NCI-H2227 (cell line): ENCODE measurements around the gene TMEM239.
"Not testable (repeated sequence)": the region's sequence is repeated elsewhere in the genome, so short reads cannot be mapped to it uniquely, and the experiment has no call there.

ENCODE experiments used
- DNase-seq: peaks from one replicate; lab custom pipeline; 2025; ENCODE audit not compliant: unreplicated experiment; lab: John Stamatoyannopoulos, UW

TMEM239 gene

DNA sequence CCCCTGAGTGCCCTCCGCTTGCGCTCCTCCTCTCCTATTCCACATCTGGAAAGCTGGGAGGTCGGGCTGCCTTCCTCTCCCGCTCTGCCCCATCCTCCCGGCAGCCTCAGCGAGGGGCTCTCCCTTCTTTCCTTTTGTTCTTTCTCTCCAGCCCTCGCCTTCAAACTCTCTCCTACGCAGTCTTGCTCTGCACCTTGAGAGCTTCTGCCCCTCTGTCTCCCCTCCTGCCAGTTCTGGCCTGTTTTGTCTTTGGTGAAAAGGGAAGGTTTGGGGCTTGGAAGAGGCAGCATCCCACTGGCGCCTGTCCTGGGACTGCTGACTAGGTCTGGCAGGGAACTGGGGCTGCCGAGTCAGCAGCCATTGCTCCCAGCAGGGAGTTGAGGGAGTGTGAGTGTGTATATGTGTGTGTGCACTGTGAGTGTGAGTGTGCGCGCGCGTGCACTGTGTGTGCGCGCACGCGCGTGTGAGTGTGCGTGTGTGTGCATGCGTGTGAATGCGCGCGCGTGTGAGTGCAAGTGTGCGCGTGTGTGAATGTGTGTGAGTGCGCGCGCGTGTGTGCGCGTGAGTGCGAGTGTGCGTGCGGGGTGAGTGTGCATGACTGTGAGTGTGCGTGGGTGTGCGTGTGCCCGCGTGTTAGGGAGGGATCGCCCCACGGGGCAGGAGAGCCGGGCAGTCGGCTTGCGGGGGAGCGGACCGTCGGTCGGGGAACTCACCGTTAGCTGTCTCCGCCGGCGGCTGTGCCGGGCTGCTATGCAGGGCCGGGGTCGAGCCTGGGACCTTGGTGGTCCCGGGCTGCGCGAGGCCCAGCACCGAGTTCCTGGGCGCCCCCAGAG lies 16.3 kb upstream of the TMEM239 start:
- peak; percentile 61 for DNase-seq

DNA sequence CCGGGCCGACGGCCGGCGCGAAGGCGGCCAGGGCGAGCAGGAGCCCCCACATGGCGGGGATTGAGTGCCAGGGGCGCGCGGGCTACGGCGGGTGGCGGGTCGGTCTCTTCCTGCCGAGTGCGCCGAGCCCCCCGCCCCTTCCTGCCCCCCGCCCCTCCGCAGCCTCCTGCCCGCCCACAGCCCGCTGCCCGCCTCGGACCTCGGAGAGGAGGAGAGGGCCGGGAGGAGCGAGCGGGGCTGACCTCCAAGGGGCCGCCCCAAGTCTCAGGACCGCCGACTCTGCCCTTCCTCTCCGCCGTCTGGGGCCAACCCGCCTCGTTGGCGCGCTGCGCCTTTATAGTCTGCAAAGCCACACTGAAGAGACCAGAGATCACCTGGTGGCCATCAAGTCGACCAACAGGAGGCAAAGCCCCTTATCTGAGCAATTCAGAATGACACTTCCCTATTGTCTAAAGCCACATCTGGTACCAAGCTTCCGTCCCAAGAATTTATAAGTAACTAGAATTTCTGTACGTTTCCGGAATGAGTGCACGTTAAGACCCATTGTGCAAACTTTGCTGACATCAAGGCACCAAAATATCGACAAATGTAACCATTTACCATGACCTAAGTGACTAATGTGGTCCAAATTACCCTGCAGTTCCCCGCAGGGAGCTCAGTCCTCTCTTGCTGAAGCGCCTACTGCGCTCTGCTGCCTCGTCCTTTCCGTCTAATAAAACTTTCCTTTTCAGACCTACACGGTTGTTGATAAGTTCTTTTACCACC lies 15.5 kb upstream of the TMEM239 start, which contains the start of gene CPXM1:
TSS of gene CPXM1 (minus strand) at position 107 of the 765 bp plus-strand sequence. CDS start at position 52, 55 bp downstream.
- DNase-seq, result peak; percentile 74

DNA sequence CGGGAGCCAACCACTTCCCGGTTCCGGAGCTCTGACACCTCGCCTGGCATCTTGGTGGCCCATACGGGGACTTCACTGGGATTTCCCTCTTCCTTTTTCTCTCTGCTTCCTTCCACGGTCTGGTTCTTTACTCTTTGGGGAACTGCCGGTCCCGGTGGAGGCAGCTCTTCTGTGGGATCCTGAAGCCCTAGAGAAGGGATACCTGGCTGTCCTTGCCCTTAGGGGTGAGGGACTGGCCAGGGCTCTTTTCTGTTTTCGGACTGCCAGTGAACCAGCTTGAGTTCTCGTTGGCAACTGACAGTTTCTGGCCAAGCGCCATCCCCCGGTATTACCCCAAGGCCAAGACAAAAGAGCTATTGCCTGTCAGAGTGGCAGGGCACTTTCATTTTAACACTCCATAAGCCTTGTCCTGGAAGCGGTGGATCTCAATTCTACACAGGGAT lies 14.9 kb upstream of the TMEM239 start:
- no peak for DNase-seq

DNA sequence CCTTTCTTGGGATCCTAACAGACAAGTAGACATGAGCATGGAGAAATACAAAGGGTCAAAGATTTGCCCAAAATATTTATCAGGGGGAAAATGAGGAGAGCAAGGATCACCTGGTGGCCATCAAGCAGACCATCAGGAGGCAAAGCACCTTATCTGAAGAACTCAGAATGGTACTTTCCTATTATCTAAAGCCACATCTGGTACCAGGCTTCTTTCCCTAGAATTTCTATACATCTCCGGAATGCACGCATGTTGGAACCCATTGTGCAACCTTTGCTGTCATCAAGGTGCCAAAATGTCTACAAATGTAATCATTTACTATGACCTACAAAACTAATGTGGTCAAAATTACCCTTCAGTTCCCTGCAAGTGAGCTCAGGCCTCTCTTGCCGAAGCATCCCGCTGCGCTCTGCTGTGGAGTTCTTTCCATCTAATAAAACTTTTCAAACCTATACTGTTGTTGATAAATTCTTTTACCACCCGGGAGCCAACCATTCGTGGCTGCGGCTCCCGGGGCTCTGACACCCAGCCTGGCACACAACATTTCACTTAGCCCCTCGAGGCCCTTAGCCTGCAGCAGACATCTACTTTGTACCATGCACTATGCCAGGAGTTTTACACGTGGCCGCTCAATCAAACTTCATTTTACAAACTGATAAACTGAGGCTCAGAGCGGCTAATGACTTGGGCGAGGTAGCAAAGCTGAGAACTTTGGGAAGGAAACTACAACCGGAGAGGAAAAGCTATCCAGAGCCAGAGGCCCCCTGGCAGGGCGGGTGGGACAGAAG lies 11.9 kb upstream of the TMEM239 start:
- DNase-seq, result no peak

DNA sequence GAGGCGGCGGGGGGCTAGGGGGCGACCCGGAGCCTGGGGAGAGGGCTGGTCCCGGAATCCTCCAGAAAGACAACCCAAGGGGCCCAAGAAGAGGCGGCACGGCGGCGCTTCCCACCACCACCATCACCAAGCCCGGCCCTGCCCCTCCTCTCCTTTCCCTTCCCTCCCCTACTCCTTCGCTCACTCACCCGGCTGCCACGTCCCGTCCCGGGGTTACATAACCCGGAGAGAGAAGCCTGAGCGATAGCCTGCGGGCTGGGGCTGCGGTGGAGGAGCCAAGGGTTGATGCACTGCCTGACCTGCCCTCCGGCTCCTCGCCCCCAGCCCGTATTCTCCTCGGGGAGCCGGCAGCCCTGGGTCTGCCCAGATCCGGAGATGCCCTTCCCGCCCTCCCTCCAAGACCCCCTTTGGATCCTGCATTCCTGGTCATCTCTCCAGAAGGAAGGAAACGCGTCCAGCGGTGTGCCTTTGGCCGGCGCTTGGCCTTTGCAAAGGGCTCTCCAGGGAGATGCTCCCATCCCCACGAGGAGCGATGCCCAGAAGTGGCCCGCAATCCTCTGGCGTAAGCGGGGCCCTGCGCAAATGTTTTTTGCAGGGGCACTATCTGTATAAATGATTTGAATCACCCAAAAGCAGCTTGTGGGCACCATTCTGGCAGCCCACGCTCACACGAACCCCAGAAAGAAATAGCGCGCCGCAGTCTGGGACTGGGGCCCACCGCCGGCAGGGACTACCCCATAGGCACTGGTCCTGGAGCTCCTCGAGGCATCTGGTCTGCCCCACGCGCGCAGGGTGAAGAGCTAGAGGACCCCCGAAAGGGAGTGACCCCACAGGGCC lies 11.1 kb upstream of the TMEM239 start:
- no peak for DNase-seq

DNA sequence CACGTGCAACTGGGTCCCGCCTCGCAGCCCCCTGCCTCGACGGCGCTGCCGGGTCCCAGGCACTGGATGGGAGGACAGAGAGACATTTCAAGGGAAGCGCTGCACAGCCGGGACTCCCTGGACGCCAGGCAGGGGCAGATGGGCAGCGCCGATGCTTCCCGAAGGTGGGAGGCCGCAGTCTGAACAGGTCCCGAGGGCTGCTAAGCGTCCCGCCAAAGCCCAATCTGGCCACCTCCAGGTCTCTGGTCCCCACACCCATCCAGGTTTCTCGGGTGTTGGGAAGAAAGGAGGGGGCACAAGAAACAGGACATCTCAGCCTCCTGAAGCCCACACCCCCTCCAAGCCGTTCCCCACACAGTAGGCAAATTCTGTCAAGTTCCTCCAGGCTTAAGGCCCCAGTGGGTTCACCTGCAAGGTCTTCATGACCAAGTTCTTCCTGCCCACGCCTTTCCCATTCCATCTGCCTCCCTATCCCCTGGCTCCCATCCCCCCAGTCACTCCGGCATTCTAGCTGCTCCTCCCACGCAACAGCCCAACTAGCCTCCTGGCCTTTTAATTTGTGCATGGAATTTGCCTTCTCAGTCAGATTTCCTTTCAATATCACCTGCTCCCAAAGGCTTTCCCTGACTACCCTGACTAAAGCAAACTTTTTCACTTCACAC lies 10.3 kb upstream of the TMEM239 start:
- no peak for DNase-seq

DNA sequence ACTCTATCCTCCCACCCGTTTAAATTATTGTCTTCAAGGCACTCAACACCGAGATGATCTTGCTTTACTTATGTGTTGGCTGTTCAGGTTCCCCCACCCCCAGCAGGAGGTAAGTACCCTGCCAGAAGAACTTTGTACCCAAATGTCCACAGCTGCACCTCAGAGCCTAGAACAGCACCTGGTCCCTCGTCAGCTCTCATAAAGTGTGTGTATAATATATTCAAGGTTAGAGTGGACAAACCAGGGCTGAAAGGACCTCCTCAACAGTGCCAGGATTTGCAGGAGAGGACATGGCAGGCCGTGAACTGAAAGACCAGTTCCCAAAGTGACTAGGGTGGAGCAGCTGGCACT lies 9.8 kb upstream of the TMEM239 start:
- no peak for DNase-seq

DNA sequence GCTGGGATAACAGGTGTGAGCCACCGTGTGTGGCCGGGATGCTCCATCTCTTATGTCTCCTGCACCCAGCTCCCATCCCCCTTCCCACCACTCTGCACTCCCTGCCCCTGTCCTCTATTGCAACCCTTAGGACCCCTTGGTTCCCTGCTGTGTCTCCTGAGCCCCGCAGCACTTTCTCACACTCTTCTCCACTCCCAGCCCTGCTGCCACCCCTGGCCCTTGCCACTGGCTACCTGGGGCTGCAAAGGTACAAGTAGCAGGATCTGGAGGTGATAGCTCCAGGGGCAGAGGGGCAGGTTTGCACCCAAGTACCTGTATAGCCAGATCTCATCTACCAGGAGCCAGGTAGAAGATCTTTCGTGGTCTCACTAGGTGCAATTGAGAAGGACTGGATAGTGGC lies 9.1 kb upstream of the TMEM239 start:
- DNase-seq, result no peak

DNA sequence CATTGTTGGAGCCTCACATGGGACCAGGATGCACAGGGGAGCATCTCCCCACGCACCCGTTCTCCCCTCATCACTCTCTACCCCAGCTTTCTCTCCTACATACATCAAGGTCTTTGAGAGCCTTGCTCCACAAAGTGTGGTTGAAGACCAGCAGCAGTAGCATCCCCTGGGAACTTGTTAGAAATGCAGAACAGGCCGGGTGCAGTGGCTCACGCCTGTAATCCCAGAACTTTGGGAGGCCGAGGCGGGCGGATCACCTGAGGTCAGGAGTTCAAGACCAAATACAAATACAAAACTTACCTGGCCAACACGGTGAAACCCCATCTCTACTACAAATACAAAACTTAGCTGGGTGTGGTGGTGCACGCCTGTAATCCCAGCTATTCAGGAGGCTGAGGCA lies 8.2 kb upstream of the TMEM239 start:
- not testable (repeated sequence) for DNase-seq

DNA sequence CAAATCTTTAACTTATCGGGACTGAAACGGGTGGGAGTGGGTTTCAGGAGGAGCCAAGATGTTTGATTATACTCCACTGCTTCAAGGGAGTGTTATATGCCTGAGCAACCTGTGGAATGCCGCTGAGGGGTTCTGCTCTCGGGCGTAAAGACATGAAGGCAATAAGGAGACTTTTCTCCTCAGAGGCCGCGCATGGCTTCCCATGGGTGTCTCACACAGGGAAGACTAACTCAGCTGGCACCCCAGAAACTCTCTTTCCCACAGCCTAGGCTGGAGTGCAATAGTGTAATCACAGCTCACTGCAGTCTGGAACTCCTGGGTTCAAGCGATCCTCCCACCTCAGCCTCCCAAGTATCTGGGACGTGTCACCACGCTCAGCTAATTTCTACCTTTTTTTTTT lies 6.5 kb upstream of the TMEM239 start:
- no peak for DNase-seq

DNA sequence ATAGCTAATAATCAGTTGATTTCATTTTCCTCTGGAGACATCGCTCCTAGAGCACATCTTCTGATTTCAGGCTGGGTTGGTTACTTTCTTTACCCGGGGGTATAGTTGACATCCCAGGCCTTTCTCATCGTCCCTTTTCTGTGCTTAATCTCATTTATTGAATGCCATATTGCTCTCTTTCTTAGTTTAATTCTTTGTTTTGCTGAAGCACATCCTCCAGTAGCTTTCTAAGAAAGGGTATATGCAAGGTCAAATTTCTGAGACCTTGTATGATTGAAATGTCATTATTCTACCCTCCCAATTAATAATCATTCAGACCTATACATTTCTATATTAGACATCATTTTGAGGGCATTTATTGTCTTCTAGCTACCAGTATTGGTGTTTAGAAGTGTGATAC lies 4.0 kb upstream of the TMEM239 start:
- DNase-seq, result no peak

DNA sequence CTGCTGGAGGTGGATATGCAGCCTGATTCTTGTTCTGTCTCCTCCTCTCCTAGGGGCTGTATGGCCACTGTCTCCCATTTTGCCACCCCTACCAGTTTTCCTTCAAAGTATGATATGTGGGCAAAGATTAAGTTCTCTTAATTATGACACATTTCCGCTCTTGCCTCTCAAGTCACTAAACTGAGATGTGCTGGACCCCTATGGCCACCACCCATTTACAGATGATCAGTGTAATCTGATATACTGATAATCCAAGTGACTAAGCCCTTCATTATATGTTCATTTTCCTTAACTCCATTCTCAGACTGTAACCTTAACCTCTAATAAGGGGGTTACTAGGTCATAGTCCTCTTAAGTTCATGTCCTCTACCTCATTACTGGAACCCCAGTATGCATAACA lies 2.1 kb upstream of the TMEM239 start:
- no peak for DNase-seq

DNA sequence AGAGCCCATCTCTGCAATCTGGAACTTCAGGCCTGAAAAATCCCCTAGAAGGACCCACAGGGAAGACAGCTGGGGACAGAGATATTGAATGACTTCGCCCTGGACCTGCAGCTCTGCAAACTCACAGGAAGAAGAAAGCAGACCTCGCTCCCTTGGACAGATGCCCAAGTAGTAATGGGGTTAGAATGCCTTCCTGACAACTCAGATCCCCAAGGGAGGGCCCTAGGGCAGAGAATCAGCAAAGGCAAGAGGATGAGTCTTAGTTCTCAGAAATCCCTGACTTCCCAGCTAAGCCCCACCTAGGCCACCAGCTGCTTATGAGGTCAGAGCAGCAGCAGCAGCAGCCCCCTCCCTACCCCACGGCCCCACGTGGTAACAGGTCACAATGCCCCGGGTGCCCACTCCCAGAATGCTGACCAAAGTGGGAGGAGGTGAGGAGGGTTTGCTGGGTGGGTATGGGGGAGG lies 1.5 kb upstream of the TMEM239 start, which contains the start of gene C20orf141:
TSS of gene C20orf141 (plus strand) at position 401 of the 465 bp plus-strand sequence. CDS start 198 bp downstream, outside the sequence.
- no peak for DNase-seq

DNA sequence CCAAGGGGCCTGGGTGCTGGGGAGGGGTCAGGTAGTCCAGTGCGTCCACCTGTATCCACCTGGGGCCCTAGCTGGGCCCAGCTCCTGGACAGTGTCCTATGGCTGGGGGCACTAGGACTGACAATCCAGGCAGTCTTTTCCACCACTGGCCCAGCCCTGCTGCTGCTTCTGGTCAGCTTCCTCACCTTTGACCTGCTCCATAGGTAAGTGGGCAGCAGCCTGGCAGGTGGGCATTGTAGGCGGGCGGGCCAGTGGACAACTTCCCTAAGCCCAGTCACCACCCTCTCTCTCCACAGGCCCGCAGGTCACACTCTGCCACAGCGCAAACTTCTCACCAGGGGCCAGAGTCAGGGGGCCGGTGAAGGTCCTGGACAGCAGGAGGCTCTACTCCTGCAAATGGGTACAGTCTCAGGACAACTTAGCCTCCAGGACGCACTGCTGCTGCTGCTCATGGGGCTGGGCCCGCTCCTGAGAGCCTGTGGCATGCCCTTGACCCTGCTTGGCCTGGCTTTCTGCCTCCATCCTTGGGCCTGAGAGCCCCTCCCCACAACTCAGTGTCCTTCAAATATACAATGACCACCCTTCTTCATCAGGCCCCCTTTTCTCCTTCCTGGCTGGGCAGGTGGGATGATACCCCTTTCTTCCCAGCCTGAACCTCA lies 793 bp upstream of the TMEM239 start:
- no peak for DNase-seq

DNA sequence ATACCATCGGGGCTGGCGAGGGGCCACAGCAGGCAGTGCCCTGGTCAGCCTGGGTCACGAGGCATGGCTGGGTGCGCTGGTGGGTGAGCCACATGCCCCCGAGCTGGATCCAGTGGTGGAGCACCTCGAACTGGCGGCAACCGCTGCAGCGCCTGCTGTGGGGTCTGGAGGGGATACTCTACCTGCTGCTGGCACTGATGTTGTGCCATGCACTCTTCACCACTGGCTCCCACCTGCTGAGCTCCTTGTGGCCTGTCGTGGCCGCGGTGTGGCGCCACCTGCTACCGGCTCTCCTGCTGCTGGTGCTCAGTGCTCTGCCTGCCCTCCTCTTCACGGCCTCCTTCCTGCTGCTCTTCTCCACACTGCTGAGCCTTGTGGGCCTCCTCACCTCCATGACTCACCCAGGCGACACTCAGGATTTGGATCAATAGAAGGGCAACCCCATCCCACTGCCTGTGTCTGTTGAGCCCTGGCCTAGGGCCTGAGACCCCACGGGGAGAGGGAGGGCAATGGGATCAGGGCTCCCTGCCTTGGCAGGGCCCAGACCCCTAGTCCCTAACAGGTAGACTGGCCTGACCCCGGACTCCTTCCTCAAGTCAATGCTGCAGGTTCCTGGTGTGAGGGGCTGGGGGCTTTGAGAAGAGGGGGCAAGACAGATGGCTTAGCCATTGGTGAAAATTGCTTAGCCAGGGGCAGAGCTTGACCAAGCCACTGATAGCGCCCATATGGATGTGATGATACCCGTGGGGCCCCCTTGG lies 598 bp downstream of the TMEM239 start:
- DNase-seq, result no peak

DNA sequence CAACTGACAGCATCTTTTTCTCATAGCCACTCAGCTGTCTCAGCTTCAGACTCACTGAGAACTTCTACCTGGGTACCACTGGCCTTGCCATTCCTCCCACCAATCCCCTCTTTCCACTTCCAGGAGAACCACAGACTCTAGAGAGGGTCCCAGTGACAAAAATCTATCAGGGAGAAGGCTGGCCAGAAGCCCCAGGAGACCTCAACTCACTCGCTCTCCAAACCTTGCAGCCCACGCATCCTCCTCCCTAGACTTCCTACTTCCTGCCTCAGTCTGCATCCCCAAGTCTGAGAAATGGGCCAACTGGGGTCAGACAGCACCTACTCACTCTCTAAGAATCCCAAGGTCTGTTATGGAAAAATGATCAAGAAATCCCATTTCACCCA lies 1.2 kb downstream of the TMEM239 start:
- DNase-seq, result no peak

DNA sequence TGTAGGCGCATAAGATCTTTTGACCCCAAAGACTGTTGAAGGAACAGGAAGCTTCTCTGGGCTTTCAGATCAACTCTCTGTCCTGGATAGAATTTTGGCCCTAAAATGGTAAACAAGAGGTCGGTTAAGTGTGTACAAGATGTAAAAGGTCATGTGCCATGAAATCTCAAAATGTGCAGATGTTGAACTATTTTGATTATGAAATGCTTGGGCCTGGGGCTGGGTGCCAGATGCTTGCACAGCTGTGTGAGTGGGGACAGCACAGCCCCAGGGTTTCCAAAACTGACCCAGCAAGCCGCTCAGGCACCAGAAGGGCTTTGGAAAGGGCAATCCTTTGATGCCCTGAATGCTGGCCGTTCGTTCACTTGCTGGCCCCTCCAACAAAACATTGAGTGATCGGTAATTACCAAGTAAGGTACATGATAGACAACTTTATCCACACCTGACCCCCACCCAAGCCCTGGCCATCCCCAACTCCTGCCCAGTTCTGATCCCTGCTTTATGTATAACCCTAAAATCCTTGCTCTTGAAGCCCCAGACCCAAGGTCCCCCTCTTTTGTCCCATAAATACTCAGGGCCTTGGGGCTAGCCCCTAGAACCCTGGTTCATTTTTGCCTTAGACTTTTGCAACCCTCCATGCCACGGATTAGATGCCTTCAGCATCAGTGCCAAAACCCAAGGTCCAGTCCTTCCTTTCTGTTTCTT lies 1.9 kb downstream of the TMEM239 start:
- no peak for DNase-seq
